A549 (cell line): ENCODE measurements around the gene TAT. TPM values are rescaled to one million over a fixed set of nuclear protein-coding genes. Genes with fewer than 3 reads are reported as not detected.

ENCODE experiments used
- ATAC-seq, 2 experiments: fragments of 200-7000 bp in 1 of 2; fragments of >200 bp in 1 of 2; cut with Nextera tagmentation in 1 of 2; cut with Tn5 transposase in 1 of 2; 3 replicates each; pipeline versions ENCODE4 v1.8.0 to v1.9.1; 2018 to 2020; ENCODE audit warnings: mild to moderate bottlenecking in 1 of 2, moderate library complexity in 1 of 2
- CTCF ChIA-PET: fragments of 300-600 bp; sonication (Branson Sonifier 250); formaldehyde crosslinking; extraction: SDS; loops from one replicate; lab custom pipeline; 2021; ENCODE audit warnings: antibody characterized with exemption, inconsistent platforms; lab: Yijun Ruan, JAX
- POLR2A ChIA-PET: fragments of 350-600 bp; formaldehyde crosslinking; extraction: SDS; loops from one replicate; lab custom pipeline; 2021; ENCODE audit warnings: antibody characterized with exemption, inconsistent platforms; lab: Yijun Ruan, JAX
- DNase-seq, 2 experiments: peaks; one replicate each; pipeline versions ENCODE4 v3.0.0 to v3.0.0-alpha.2; 2011 to 2016; ENCODE audit warnings: low read depth in 1 of 2, low spot score in 1 of 2
- FAIRE-seq: peaks from 2 replicates; lab custom pipeline; 2011; peaks lifted over from hg19 to GRCh38; lab: Jason Lieb, UNC
- H3K27ac ChIP-seq, 2 experiments: fragments of >200 bp; sonication (Bioruptor Twin); formaldehyde crosslinking; 3 replicates each; pipeline ENCODE4 v1.5.1; 2016 to 2017
- H3K4me1 ChIP-seq: fragments of >200 bp; sonication (Bioruptor Twin); formaldehyde crosslinking; 3 replicates; pipeline ENCODE4 v1.6.1; 2016
- H3K4me2 ChIP-seq: fragments of >200 bp; sonication (Bioruptor Twin); formaldehyde crosslinking; 3 replicates; pipeline ENCODE4 v1.6.1; 2016
- H3K4me3 ChIP-seq: fragments of >200 bp; sonication (Bioruptor Twin); formaldehyde crosslinking; 3 replicates; pipeline ENCODE4 v1.5.1; 2016
- H3K9me3 ChIP-seq: fragments of >200 bp; sonication (Bioruptor Twin); formaldehyde crosslinking; 3 replicates; pipeline ENCODE4 v1.6.1; 2016
- BCL3 ChIP-seq: fragments of >200 bp; sonication (Bioruptor Twin); formaldehyde crosslinking; IDR thresholded peaks from 3 replicates; pipeline ENCODE4 v1.6.1; 2016
- CBX8 ChIP-seq: fragments of 200-600 bp; sonication (generic); IDR thresholded peaks from 2 replicates; pipeline ENCODE4 v1.6.1; 2016
- EHMT2 ChIP-seq: fragments of 200-600 bp; sonication (generic); IDR thresholded peaks from 2 replicates; pipeline ENCODE4 v1.6.1; 2016; ENCODE audit warnings: antibody characterized with exemption, low read depth, mild to moderate bottlenecking, moderate library complexity
- FOSB ChIP-seq: fragments of 250-450 bp; sonication (Bioruptor Pico); IDR thresholded peaks from 2 replicates; pipeline ENCODE4 v1.5.0; 2020; ENCODE audit warnings: mild to moderate bottlenecking, moderate library complexity
- FOSL2 ChIP-seq, 2 experiments: fragments of 450-650 bp in 1 of 2; fragments of >200 bp in 1 of 2; sonication (Bioruptor Twin) in 1 of 2; formaldehyde crosslinking; IDR thresholded peaks; 2 replicates each; pipeline versions ENCODE4 v1.5.0 to v1.6.1; 2016 to 2020; ENCODE audit warnings: mild to moderate bottlenecking in 1 of 2, moderate library complexity in 1 of 2
- FOXS1 ChIP-seq: fragments of 250-450 bp; sonication (Bioruptor Pico); IDR thresholded peaks from 2 replicates; pipeline ENCODE4 v1.5.0; 2020; ENCODE audit warnings: mild to moderate bottlenecking, moderate library complexity
- GATA3 ChIP-seq: IDR thresholded peaks from 2 replicates; pipeline ENCODE4 v1.6.1; 2012; ENCODE audit warnings: borderline replicate concordance
- HOXA7 ChIP-seq: fragments of 250-450 bp; sonication (Bioruptor Pico); IDR thresholded peaks from 2 replicates; pipeline ENCODE4 v1.5.0; 2020; ENCODE audit warnings: mild to moderate bottlenecking, moderate library complexity
- JUNB ChIP-seq: fragments of >200 bp; sonication (Bioruptor Twin); formaldehyde crosslinking; IDR thresholded peaks from 2 replicates; pipeline ENCODE4 v1.6.1; 2016
- KDM1A ChIP-seq: fragments of 200-600 bp; sonication (generic); IDR thresholded peaks from 2 replicates; pipeline ENCODE4 v1.6.1; 2016; ENCODE audit warnings: low read depth, mild to moderate bottlenecking
- KDM5A ChIP-seq: fragments of 200-600 bp; sonication (generic); IDR thresholded peaks from 2 replicates; pipeline ENCODE4 v1.6.1; 2016; ENCODE audit warnings: antibody characterized with exemption, mild to moderate bottlenecking
- MAZ ChIP-seq: fragments of 150-350 bp; IDR thresholded peaks from 2 replicates; pipeline ENCODE4 v1.6.1; 2014; ENCODE audit warnings: antibody characterized with exemption, low read depth, low read length, borderline replicate concordance
- MYC ChIP-seq: IDR thresholded peaks from 2 replicates; pipeline ENCODE4 v1.6.1; 2012; ENCODE audit warnings: mild to moderate bottlenecking, inconsistent platforms, low read length, improper control_type of control experiment, borderline replicate concordance
- NFE2L2 ChIP-seq: fragments of 150-350 bp; conservative IDR thresholded peaks from 2 replicates; pipeline ENCODE4 v1.6.1; 2014; ENCODE audit warnings: low read length
- NPAS2 ChIP-seq: fragments of 250-450 bp; sonication (Bioruptor Pico); IDR thresholded peaks from 2 replicates; pipeline ENCODE4 v1.8.0; 2022; ENCODE audit warnings: mild to moderate bottlenecking, moderate library complexity, borderline replicate concordance
- NR3C1 ChIP-seq: fragments of >200 bp; sonication (Bioruptor Twin); formaldehyde crosslinking; IDR thresholded peaks from 3 replicates; pipeline ENCODE4 v1.6.1; 2017
- PHF8 ChIP-seq: fragments of 200-600 bp; sonication (generic); IDR thresholded peaks from 2 replicates; pipeline ENCODE4 v1.6.1; 2016; ENCODE audit warnings: low read depth, mild to moderate bottlenecking, antibody characterized with exemption, moderate library complexity, borderline replicate concordance
- POLR2A ChIP-seq: IDR thresholded peaks from 2 replicates; pipeline ENCODE4 v1.6.1; 2012; ENCODE audit warnings: mild to moderate bottlenecking, low read length
- RAD21 ChIP-seq, 2 experiments: fragments of >200 bp in 1 of 2; sonication (Bioruptor Twin) in 1 of 2; formaldehyde crosslinking in 1 of 2; IDR thresholded peaks in 1 of 2; conservative IDR thresholded peaks in 1 of 2; 2 replicates in 1 of 2; 3 replicates in 1 of 2; pipeline ENCODE4 v1.6.1; 2012 to 2018; ENCODE audit warnings: inconsistent platforms in 1 of 2
- RNF2 ChIP-seq: fragments of 200-600 bp; sonication (generic); IDR thresholded peaks from 2 replicates; pipeline ENCODE4 v1.6.1; 2016; ENCODE audit warnings: low read depth, mild to moderate bottlenecking, antibody characterized with exemption, moderate library complexity, borderline replicate concordance
- TFCP2L1 ChIP-seq: fragments of 250-450 bp; sonication (Bioruptor Pico); IDR thresholded peaks from 2 replicates; pipeline ENCODE4 v1.5.0; 2021; ENCODE audit warnings: mild to moderate bottlenecking
- ZC3H11A ChIP-seq: fragments of 450-650 bp; IDR thresholded peaks from 2 replicates; pipeline ENCODE4 v1.6.1; 2014; ENCODE audit warnings: antibody characterized with exemption, mild to moderate bottlenecking
- ZFP36 ChIP-seq: fragments of 450-650 bp; IDR thresholded peaks from 2 replicates; pipeline ENCODE4 v1.6.1; 2014; ENCODE audit warnings: borderline replicate concordance; ENCODE audit not compliant: partially characterized antibody
- WGBS: methylation state at CpG from one replicate; pipeline ENCODE4 v1.1.6; 2017; ENCODE audit errors: missing lambda C conversion rate; 5-methylcytosine and 5-hydroxymethylcytosine counted together
- polyA minus RNA-seq: library from RNA; depleted of rRNA, polyadenylated mRNA; stranded (reverse); fragments of >200 nt; gene quantifications from 2 replicates; pipeline ENCODE4 v1.2.3, GENCODE V29; 2011; rRNA and poly(A)+ RNA removed
- polyA plus RNA-seq, 4 experiments: library from polyadenylated mRNA; depleted of rRNA in 3 of 4; stranded (reverse); fragments of >200 nt; fragmentation: RNase III in 1 of 4; extraction: RNeasy Plus Mini Kit Qiagen cat#74134 plus additional on column Dnase treatment in 1 of 4; gene quantifications; 2 replicates in 3 of 4; 3 replicates in 1 of 4; pipeline ENCODE4 v1.2.3, GENCODE V29; 2011 to 2017
- TF ChIP-seq, protein P1 (sequence below): fragments of >200 bp; sonication (Bioruptor Twin); formaldehyde crosslinking; IDR thresholded peaks from 2 replicates; pipeline ENCODE4 v1.6.1; 2016
- TF ChIP-seq, protein P2 (sequence below): fragments of 200-600 bp; sonication (generic); IDR thresholded peaks from 2 replicates; pipeline ENCODE4 v1.6.1; 2016; ENCODE audit warnings: antibody characterized with exemption, mild to moderate bottlenecking, moderate library complexity

The TAT gene
- 0.30 and 0.37 TPM in 2 replicates for polyA plus RNA-seq (2011; rRNA removed)
- 0.05 and 0.06 TPM in 2 replicates for polyA plus RNA-seq (2012; cell fraction: cytosol; rRNA removed)
- 0.06 TPM in 1 of 2 replicates, not detected in the other for polyA plus RNA-seq (2012; cell fraction: nucleus; rRNA removed)
- 0.03 to 0.06 TPM (median 0.05 TPM) in 3 replicates for polyA plus RNA-seq (2017; fragmentation: RNase III; extraction: RNeasy Plus Mini Kit Qiagen cat#74134 plus additional on column Dnase treatment)
- polyA minus RNA-seq = 0.19 and 0.58 TPM in 2 replicates

DNA sequence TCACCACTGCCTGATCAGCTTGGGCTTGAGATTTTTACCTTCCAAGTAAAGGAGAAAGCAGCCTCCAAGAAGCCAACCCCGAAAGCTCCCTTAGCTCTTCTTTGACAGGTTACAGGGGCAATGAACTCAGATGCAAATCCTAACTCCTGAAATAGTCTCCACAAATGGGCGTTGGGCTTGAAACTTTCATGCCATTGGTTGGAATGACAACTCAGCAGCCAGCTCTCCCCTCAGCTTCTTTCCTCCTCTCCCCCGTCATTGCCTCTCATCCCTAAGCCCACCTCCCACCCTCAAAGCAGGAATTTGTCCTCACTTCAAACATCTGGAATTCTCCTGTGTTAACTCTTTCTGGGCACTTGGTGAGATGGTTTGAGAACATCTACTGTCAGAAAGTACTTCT is at the start of gene TAT:
Gene TAT, minus strand, starts transcription at position 122 of the 400 bp plus-strand sequence. CDS start 677 bp downstream, outside the sequence.
- Histone ChIP-seq H3K9me3 (no peaks in the 10 kb centered on the region), H3K27ac (no peak within 1 kb of the TSS), H3K4me2 (no peak within 1 kb of the TSS), H3K4me1 (peaks cover 21% of the 10 kb centered on the region), H3K4me3 (no peak within 1 kb of the TSS)
- ChIA-PET CTCF (interaction anchor here (1.1 to 3.2 kb wide), 3 partner anchors 12 to 34 kb away, joined by 3 to 15 read pairs (median 13); no protein-coding TSS in a partner anchor), POLR2A (no interaction called here)
- WGBS = 55% methylated on average over 3 of the region's 3 CpGs
- DNase-seq = no peak
- ATAC-seq = no peak
- no peak for TF ChIP-seq ZFP36
- no peak for TF ChIP-seq MYC
- TF ChIP-seq HOXA7 (CRISPR knock-in tag) = no peak
- TF ChIP-seq KDM1A = no peak
- TF ChIP-seq NFE2L2 = no peak
- TF ChIP-seq, protein P1, sequence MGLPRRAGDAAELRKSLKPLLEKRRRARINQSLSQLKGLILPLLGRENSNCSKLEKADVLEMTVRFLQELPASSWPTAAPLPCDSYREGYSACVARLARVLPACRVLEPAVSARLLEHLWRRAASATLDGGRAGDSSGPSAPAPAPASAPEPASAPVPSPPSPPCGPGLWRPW = no peak
- TF ChIP-seq MAZ = no peak
- no peak for TF ChIP-seq RNF2
- no peak for TF ChIP-seq POLR2A
- TF ChIP-seq RAD21 (conservative IDR thresholded peaks at IDR 0.05 in 1 of 2, IDR thresholded peaks at IDR 0.05 in 1 of 2) = no peak
- TF ChIP-seq CBX8 = no peak
- no peak for TF ChIP-seq BCL3
- TF ChIP-seq NPAS2 (CRISPR knock-in tag) = no peak
- TF ChIP-seq NR3C1 = no peak
- TF ChIP-seq GATA3 = no peak
- no peak for FAIRE-seq

- 4% methylated on average over 48 of the region's 98 CpGs for WGBS
- Histone ChIP-seq H3K4me2 (peak within 1 kb of the TSS; percentile 99), H3K4me3 (peak within 1 kb of the TSS; percentile 61), H3K27ac (peak within 1 kb of the TSS; percentile 49 to 80; a peak in 5 of 6 replicates), H3K4me1 (peaks cover 3% of the 10 kb centered on the region; the same call in 1 of the 3 replicates), H3K9me3 (no peaks in the 10 kb centered on the region)
- 0 out of 2 replicates have a peak, but pooled peaks have one; percentile 25 for TF ChIP-seq PHF8
- peak; percentile 85; the same call in 1 of the 2 replicates for TF ChIP-seq RNF2
- TF ChIP-seq FOSL2 (IDR thresholded peaks at IDR 0.05) = no peak
- TF ChIP-seq FOSL2 (CRISPR knock-in tag; IDR thresholded peaks at IDR 0.05) = no peak
- ChIA-PET POLR2A (no interaction called here), CTCF (no interaction called here)
- FAIRE-seq (no peak), ATAC-seq (peak; percentile 48 to 76; a peak in 5 of 6 replicates), DNase-seq (peak in 1 of 2 experiments; percentile 17)
Observed at GRCh38 chr16:71626018-71626857, 49.3 kb upstream of the TAT start, which contains the start of gene MARVELD3. TSS of gene MARVELD3 (plus strand) at chr16:71626184. CDS start at chr16:71626230, 46 bp downstream.

- H3K4me2 ChIP-seq = peak overlapping the region; percentile 99
- POLR2A ChIA-PET = no interaction called here
- no peak for TF ChIP-seq TFCP2L1 (CRISPR knock-in tag)
- TF ChIP-seq EHMT2 = no peak
- TF ChIP-seq ZFP36 = no peak
- no peak for TF ChIP-seq KDM5A
- TF ChIP-seq NR3C1 = no peak
- no peak for TF ChIP-seq JUNB
- no peak for TF ChIP-seq PHF8
- no peak for TF ChIP-seq FOSB (CRISPR knock-in tag)
- no peak for TF ChIP-seq HOXA7 (CRISPR knock-in tag)
- TF ChIP-seq ZC3H11A = no peak
- TF ChIP-seq FOXS1 (CRISPR knock-in tag) = no peak
- TF ChIP-seq NPAS2 (CRISPR knock-in tag) = no peak
- TF ChIP-seq, protein P2, sequence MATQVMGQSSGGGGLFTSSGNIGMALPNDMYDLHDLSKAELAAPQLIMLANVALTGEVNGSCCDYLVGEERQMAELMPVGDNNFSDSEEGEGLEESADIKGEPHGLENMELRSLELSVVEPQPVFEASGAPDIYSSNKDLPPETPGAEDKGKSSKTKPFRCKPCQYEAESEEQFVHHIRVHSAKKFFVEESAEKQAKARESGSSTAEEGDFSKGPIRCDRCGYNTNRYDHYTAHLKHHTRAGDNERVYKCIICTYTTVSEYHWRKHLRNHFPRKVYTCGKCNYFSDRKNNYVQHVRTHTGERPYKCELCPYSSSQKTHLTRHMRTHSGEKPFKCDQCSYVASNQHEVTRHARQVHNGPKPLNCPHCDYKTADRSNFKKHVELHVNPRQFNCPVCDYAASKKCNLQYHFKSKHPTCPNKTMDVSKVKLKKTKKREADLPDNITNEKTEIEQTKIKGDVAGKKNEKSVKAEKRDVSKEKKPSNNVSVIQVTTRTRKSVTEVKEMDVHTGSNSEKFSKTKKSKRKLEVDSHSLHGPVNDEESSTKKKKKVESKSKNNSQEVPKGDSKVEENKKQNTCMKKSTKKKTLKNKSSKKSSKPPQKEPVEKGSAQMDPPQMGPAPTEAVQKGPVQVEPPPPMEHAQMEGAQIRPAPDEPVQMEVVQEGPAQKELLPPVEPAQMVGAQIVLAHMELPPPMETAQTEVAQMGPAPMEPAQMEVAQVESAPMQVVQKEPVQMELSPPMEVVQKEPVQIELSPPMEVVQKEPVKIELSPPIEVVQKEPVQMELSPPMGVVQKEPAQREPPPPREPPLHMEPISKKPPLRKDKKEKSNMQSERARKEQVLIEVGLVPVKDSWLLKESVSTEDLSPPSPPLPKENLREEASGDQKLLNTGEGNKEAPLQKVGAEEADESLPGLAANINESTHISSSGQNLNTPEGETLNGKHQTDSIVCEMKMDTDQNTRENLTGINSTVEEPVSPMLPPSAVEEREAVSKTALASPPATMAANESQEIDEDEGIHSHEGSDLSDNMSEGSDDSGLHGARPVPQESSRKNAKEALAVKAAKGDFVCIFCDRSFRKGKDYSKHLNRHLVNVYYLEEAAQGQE = no peak
Observed at GRCh38 chr16:71625113-71625850, 48.4 kb upstream of the TAT start.

More at GRCh38 chr16:71625113-71625850, 48.4 kb upstream of the TAT start:
- FAIRE-seq (no peak), ATAC-seq (no peak), DNase-seq (no peak)
- H3K27ac ChIP-seq = no peak overlapping the region; a peak in 1 of 6 replicates
- CTCF ChIA-PET = interaction anchor here (2.0 kb wide), 1 partner anchor 14 kb away, joined by 12 read pairs; no protein-coding TSS in a partner anchor
- H3K4me3 ChIP-seq = peak overlapping the region; percentile 61
- H3K9me3 ChIP-seq = no peaks in the 10 kb centered on the region
- H3K4me1 ChIP-seq = peaks cover 3% of the 10 kb centered on the region; the same call in 1 of the 3 replicates
- WGBS = 91% methylated on average over 4 of the region's 7 CpGs
